OCI-LY7 (cell line): ENCODE data around the gene LRP10.
A peak's percentile ranks its signal among the peaks of the same experiment; 100 is the strongest.

ENCODE experiments used
- CTCF ChIP-seq: fragments of 200-600 bp; sonication (generic); conservative IDR thresholded peaks from 2 replicates; pipeline ENCODE4 v1.5.1; 2014; ENCODE audit warnings: mild to moderate bottlenecking, antibody characterized with exemption, low read length, moderate library complexity, mixed read lengths
- EZH2phosphoT487 ChIP-seq: fragments of 200-600 bp; sonication (generic); IDR thresholded peaks from 2 replicates; pipeline ENCODE4 v1.6.1; 2018; ENCODE audit warnings: low read depth, borderline replicate concordance, mild to moderate bottlenecking, mixed run types, antibody characterized with exemption, low read length, moderate library complexity, mixed read lengths

- TF ChIP-seq CTCF (peak; percentile 82), EZH2phosphoT487 (no peak)
Measured at GRCh38 chr14:22900081-22900799, 28.7 kb downstream of the LRP10 start.
